ENCODE data around the gene FOXC1. TPM values are rescaled to one million over a fixed set of nuclear protein-coding genes. Genes with fewer than 3 reads are reported as not detected.

Gene FOXC1
- total and polyA plus RNA-seq, 8 donors = 0.25 to 8.3 (median 2.8) TPM

DNA sequence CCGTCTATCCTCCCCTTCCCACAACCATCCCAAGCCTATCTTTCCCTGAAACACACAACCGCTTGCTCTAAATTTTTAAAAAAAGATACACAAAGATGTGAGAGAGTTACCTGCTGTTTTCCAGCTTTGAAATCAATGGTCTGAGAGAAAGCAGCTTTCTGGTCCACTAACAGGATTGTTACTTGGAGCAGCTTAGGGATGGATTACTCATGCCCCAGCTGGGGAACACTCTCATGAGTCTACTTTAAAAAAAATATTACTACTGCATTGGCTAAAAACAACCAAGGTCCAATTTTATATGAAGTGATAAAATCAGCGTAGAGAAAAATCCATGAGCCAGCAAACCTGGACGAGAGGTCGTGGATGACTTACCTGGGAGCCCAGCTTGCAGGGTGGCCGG lies 29.6 kb upstream of the FOXC1 start:
- Histone ChIP-seq H3K27me3 (peaks cover 0 to 16% (median 0%) of the 10 kb centered on the region in 3 donors), H3K4me3 (no peak overlapping the region), H3K36me3 (no peaks in the 10 kb centered on the region), H3K9me3 (no peaks in the 10 kb centered on the region), H3K4me1 (peaks cover 0 to 5% (median 0%) of the 10 kb centered on the region in 4 donors), H3K27ac (no peak overlapping the region)
- no peak for TF ChIP-seq POLR2AphosphoS5 (IDR thresholded peaks at IDR 0.05)
- TF ChIP-seq POLR2A (IDR thresholded peaks at IDR 0.05) = no peak
- TF ChIP-seq, protein P1, sequence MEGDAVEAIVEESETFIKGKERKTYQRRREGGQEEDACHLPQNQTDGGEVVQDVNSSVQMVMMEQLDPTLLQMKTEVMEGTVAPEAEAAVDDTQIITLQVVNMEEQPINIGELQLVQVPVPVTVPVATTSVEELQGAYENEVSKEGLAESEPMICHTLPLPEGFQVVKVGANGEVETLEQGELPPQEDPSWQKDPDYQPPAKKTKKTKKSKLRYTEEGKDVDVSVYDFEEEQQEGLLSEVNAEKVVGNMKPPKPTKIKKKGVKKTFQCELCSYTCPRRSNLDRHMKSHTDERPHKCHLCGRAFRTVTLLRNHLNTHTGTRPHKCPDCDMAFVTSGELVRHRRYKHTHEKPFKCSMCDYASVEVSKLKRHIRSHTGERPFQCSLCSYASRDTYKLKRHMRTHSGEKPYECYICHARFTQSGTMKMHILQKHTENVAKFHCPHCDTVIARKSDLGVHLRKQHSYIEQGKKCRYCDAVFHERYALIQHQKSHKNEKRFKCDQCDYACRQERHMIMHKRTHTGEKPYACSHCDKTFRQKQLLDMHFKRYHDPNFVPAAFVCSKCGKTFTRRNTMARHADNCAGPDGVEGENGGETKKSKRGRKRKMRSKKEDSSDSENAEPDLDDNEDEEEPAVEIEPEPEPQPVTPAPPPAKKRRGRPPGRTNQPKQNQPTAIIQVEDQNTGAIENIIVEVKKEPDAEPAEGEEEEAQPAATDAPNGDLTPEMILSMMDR (IDR thresholded peaks at IDR 0.05) = no peak
- TF ChIP-seq EP300 (IDR thresholded peaks at IDR 0.05) = no peak
- intact Hi-C loops (cut with DNase I; ENCODE audit: low total_unique reads) = no loop called here
- 85 to 90% (median 89%) methylated on average over 6 of the region's 6 CpGs for WGBS, 5 donors
- DNase-seq = no peak

DNA sequence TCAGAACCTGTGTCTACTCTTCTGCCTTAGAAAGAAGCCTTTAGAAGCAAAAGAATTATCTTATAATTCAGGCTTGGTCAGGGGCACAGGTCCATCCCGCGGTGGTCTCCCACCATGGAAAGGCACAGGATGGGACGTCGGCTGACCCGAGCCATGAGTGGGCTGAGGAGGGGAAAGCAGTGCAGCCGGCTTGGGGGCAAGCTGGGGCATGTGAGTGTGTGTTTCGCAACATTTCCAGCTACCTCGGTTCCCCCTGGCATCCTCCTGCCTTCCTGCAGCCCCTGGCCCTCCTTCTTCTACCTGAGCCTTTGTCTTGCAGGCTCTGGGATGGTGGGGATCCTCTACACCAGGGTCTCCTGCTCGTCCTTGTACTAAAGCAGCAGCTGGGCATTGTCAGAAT lies 29.1 kb upstream of the FOXC1 start:
- Histone ChIP-seq H3K27me3 (peaks cover 0 to 16% (median 0%) of the 10 kb centered on the region in 3 donors), H3K4me1 (peaks cover 0 to under 1% (median 0%) of the 10 kb centered on the region in 4 donors), H3K9me3 (no peaks in the 10 kb centered on the region), H3K27ac (no peak overlapping the region), H3K36me3 (no peaks in the 10 kb centered on the region), H3K4me3 (no peak overlapping the region)
- DNase-seq = no peak
- WGBS, 5 donors = 77 to 87% (median 81%) methylated on average over 7 to 9 of the region's 9 CpGs
- intact Hi-C loops (cut with DNase I; ENCODE audit: low total_unique reads) = no loop called here
- TF ChIP-seq POLR2AphosphoS5 (IDR thresholded peaks at IDR 0.05) = no peak
- TF ChIP-seq, protein P1 (IDR thresholded peaks at IDR 0.05) = no peak
- TF ChIP-seq POLR2A (IDR thresholded peaks at IDR 0.05) = no peak
- no peak for TF ChIP-seq EP300 (IDR thresholded peaks at IDR 0.05)

DNA sequence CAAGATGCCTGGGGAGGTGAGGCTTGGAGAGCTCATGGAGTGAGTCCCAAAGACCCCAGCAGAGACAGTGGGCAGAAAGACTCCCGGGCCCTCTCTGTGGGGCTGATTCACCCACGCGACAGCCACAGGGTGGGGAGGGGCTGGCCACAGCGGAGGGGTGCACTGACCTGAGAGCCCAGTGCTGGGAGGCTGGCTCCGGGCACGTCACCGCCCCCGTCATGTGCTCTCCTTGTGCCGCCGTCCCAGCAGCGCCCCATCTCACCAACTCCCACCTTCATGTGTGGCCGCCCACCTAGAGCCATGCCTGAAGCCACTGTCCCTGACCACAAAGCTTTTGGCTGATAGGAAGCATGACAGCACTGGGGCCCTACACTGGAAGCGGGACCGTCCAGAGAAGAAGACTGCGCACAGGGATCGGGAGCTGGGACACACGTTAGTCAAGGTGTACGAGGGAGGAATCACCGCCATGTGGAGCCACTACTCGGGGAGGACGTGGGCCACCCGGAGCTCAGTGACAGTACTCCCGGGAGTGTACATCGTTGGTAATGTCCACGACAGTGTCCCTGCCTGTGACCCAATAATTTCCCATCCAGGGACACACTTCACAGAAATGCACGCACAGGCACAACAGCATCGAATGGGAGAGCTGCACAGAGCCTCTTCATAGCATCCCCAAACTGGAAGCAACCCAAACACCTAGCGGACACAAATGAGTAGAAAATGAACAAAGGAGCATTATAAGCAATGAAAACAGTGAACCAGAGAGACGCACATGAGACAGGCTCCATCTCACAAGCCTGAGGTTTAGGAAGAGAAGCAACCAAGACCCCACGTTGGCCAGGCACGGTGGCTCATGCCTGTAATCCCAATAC lies 28.4 kb upstream of the FOXC1 start:
- no peaks in the 10 kb centered on the region for H3K4me1 ChIP-seq
- no peak for DNase-seq
- no peak overlapping the region for H3K4me3 ChIP-seq
- peaks cover 0 to 16% (median 0%) of the 10 kb centered on the region in 3 donors for H3K27me3 ChIP-seq
- TF ChIP-seq, protein P1 (IDR thresholded peaks at IDR 0.05) = no peak
- TF ChIP-seq POLR2AphosphoS5 (IDR thresholded peaks at IDR 0.05) = no peak
- no peak for TF ChIP-seq EP300 (IDR thresholded peaks at IDR 0.05)
- TF ChIP-seq POLR2A (IDR thresholded peaks at IDR 0.05) = no peak
- no peak overlapping the region for H3K27ac ChIP-seq
- no peaks in the 10 kb centered on the region for H3K36me3 ChIP-seq
- intact Hi-C loops (cut with DNase I; ENCODE audit: low total_unique reads) = no loop called here
- WGBS, 5 donors = 88 to 93% (median 92%) methylated on average over 19 to 31 of the region's 31 CpGs
- H3K9me3 ChIP-seq = no peaks in the 10 kb centered on the region

- 81 to 90% (median 84%) methylated on average over 5 of the region's 5 CpGs for WGBS, 5 donors
- H3K4me1 ChIP-seq = no peaks in the 10 kb centered on the region
These were observed 25.6 kb upstream of the FOXC1 start for GRCh38 chr6:1584146-1584545.

More at GRCh38 chr6:1584146-1584545, 25.6 kb upstream of the FOXC1 start:
- DNase-seq = no peak
- Histone ChIP-seq H3K27ac (no peak overlapping the region), H3K27me3 (peaks cover 0 to 10% (median 0%) of the 10 kb centered on the region in 3 donors), H3K36me3 (no peaks in the 10 kb centered on the region), H3K4me3 (no peak overlapping the region), H3K9me3 (no peaks in the 10 kb centered on the region)
- intact Hi-C loops (cut with DNase I; ENCODE audit: low total_unique reads) = no loop called here
- TF ChIP-seq POLR2A (IDR thresholded peaks at IDR 0.05) = no peak
- TF ChIP-seq EP300 (IDR thresholded peaks at IDR 0.05) = no peak
- no peak for TF ChIP-seq POLR2AphosphoS5 (IDR thresholded peaks at IDR 0.05)

Data from stomach (tissue), 9 donors.